ENCODE data around the gene ACOD1.

- TF ChIP-seq POLR2A (IDR thresholded peaks at IDR 0.05) = no peak
- no peak for TF ChIP-seq EP300 (IDR thresholded peaks at IDR 0.05; ENCODE audit: low read depth)
- no peak for TF ChIP-seq CTCF (IDR thresholded peaks at IDR 0.05)
- no peak for TF ChIP-seq POLR2AphosphoS5 (IDR thresholded peaks at IDR 0.05)
Observed at GRCh38 chr13:76968041-76968440, 19.7 kb downstream of the ACOD1 start.
